Inflammatory macrophage treated with lipopolysaccharide for 4 hours (primary cell): ENCODE results near the gene APOBEC3B.
"Not testable (repeated sequence)": the region's sequence is repeated elsewhere in the genome, so short reads cannot be mapped to it uniquely, and the experiment has no call there.

Experiments
- DNase-seq: peaks from one replicate; pipeline ENCODE4 v3.0.0-alpha.2; 2020

Gene APOBEC3B

GRCh38 chr22:39008271-39008850 is 26.2 kb downstream of the APOBEC3B start:
- not testable (repeated sequence) for DNase-seq

- DNase-seq, result no peak
These were observed 28.8 kb downstream of the APOBEC3B start for GRCh38 chr22:39010946-39011345.

- DNase-seq, result no peak
These were observed 30.7 kb downstream of the APOBEC3B start for GRCh38 chr22:39012533-39013511.

- not testable (repeated sequence) for DNase-seq
These were observed 31.4 kb downstream of the APOBEC3B start for GRCh38 chr22:39013561-39013941.

GRCh38 chr22:39013942-39014722 is 32.0 kb downstream of the APOBEC3B start, which contains the start of gene APOBEC3C:
APOBEC3C (plus strand) TSS chr22:39014257; CDS start chr22:39014363, 106 bp downstream.
- DNase-seq, result peak; percentile 86

- DNase-seq, result not testable (repeated sequence)
These were observed 32.6 kb downstream of the APOBEC3B start for GRCh38 chr22:39014723-39015121.

- no peak for DNase-seq
These were observed 34.4 kb downstream of the APOBEC3B start for GRCh38 chr22:39016592-39016991.

GRCh38 chr22:39017596-39018365 is 35.6 kb downstream of the APOBEC3B start:
- no peak for DNase-seq

GRCh38 chr22:39020021-39020651 is 38.0 kb downstream of the APOBEC3B start:
- not testable (repeated sequence) for DNase-seq

- no peak for DNase-seq
These were observed 39.6 kb downstream of the APOBEC3B start for GRCh38 chr22:39021552-39022250.

GRCh38 chr22:39024519-39025308 is 42.6 kb downstream of the APOBEC3B start:
- no peak for DNase-seq

- DNase-seq, result no peak
These were observed 44.5 kb downstream of the APOBEC3B start for GRCh38 chr22:39026509-39027150.

GRCh38 chr22:39027717-39028116 is 45.6 kb downstream of the APOBEC3B start:
- no peak for DNase-seq

GRCh38 chr22:39028281-39028680 is 46.1 kb downstream of the APOBEC3B start:
- DNase-seq, result no peak

GRCh38 chr22:39029227-39029626 is 47.1 kb downstream of the APOBEC3B start:
- DNase-seq, result no peak

GRCh38 chr22:39030705-39031104 is 48.6 kb downstream of the APOBEC3B start:
- no peak for DNase-seq

GRCh38 chr22:39031434-39032295 is 49.5 kb downstream of the APOBEC3B start:
- DNase-seq, result not testable (repeated sequence)

- not testable (repeated sequence) for DNase-seq
These were observed 54.9 kb downstream of the APOBEC3B start for GRCh38 chr22:39037071-39037470.
